Activated CD4-positive, alpha-beta T cell treated with anti-CD3 and anti-CD28 coated beads, Interleukin-2, Interleukin-6, amounts not matched to agents 100 ng/mL and 50 ng/mL, durations not matched to agents 16 hours and 8 hours (primary cell): ENCODE results near the gene TLX2.

ENCODE experiments used
- DNase-seq: peaks from one replicate; pipeline ENCODE4 v3.0.0-alpha.2; 2020

The TLX2 gene

DNA sequence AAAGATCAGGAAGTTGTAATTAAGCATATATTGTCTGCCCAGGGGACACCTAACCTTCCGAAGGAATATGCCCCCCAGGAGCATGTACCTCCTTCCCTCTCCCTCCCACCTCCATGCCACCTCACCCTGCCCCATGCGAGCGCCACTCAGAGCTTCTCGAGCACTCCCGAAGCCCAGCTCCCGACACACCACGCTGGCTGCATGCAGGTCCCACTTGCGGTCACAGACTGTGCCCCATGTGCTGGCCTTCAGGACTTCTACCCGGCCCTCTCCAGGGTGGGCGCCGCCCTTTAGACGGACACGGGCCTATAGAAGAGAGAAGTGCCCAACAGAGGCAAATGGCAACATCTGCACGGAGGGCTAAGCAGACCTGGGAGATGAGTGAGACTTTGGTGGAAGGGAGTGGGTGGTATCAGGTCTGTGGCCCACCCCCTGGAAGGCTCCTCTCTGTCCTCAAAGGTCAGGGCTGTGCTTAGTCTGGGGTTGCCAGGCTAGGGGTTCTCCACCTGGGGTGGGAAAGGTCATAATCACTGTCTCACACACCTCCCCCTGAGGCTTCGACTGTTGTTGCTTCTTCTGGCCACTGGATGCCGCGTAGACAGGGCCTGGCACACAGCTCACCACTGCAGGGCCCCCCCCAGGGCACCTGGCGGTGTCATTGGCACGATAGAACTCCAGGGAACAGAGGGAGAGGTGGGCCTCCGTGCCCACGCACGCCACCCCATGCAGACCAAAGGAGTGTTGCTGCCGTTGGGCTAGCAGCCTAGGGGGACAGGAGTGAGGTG, 22.1 kb downstream of the TLX2 start:
- DNase-seq = no peak

DNA sequence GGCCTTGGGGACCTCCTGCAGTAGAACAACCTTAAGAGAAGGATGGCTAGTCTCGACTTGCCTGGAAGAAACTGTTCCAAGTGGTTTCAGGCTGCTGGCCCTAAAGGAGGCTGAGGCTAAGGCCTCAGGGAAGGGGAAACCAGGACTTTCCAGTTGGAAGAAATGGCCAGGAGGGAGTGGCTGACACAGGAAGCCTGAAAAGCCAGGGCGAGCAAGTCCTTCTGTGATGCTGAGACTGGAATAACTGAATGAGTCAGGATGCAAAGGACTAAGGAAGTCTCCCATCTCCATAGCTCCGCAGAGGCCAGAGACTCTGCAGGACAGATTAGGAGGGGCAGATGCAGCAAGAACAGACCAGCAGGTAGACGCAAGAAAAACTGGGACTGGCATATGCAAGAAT, 22.9 kb downstream of the TLX2 start:
- no peak for DNase-seq

DNA sequence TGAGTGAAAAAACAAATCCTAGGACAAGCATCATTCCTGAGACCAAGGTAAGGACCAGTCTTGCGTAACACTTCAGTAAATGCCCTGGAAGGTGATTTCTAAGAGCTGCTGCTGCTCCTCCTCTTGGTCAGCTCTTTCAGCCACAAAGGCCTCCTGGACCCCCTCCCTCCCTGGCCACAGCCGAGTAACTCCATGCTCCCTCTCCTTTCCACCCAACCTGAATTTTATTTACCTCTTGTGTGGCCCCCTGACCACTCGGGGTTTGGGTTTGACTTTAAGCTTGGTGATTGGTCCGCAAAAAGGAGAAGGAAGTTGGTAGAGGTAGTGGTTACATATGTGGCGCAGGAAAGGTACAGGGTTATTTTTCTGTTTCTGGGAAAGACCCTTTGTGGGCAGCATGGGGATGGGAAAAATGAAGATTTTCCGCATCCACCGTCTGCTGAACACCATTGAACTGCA, 24.7 kb downstream of the TLX2 start:
- no peak for DNase-seq

DNA sequence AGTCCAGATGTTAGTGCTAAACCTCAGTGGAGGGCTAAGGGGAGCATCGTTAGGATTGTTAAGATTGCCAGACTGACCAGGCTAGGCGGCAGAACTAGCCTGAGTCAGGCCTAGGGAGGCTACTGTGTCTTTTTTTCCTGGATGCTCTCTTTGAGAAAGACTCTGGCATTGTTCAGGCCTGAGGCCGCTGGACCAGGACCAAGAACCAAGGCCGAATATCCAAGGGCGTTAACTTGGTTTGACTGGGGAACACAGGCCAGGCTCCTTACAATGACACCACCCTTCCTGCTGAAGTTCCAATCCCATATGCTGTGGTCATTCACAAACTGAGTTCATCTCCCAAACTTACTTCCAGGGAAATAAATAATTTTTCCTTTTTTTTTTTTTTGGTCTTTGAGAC, 26.0 kb downstream of the TLX2 start:
- no peak for DNase-seq

DNA sequence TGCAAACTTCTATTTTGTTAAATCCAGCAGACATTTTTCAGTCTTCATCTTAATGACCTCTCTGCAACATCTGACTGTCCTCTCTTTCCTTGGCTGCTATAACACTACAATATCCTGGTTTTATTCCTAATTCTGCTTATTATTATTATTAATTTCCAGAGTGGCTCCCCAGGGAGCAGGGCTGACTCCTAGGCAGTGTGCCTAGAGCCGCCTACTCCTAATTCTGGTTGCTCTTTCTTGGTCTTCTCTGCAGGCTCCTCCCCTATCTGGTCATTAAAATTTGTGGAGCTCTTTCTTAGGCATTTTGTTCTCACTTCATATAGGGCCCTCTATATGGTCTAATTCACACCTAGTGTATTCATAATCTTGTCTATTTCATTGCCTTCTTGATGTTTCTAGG, 28.7 kb downstream of the TLX2 start:
- no peak for DNase-seq

DNA sequence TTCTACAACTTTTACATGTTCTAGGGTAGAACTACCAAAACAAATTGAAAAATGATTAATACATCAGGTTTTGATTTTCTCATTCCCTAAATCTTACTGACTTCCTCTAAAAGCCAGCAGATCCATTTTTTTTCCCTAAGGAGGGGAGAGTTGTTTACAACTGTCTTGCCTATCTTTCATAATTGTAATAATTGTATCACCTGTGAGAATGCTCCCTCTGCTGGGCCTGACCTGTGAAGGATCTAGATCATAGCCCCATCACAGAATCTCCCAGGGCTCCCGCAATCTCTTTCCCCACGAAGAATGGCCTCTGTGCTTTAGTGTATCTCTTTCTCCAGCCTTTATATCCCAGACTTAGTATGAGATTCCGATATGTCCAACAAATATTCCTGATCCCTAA, 30.4 kb downstream of the TLX2 start:
- DNase-seq = no peak

DNA sequence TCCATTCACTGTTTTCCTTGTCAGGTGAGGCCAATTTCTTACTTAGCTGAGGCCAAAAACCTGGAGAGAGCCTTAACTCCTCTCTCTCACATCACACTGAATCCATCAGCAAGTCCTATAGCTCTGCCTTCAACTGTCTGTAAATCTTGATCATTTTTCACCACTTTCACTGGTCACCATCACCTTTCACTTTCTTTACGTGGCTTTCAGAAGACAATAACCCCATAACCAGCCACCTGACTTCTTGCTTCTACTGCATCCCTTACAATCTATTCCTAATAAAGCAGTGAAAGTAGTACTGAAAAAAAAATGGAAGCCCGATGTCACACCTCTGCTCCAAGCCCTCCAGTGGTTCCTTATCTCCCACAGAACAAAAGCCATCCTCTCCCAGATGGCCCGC, 31.8 kb downstream of the TLX2 start:
- no peak for DNase-seq

DNA sequence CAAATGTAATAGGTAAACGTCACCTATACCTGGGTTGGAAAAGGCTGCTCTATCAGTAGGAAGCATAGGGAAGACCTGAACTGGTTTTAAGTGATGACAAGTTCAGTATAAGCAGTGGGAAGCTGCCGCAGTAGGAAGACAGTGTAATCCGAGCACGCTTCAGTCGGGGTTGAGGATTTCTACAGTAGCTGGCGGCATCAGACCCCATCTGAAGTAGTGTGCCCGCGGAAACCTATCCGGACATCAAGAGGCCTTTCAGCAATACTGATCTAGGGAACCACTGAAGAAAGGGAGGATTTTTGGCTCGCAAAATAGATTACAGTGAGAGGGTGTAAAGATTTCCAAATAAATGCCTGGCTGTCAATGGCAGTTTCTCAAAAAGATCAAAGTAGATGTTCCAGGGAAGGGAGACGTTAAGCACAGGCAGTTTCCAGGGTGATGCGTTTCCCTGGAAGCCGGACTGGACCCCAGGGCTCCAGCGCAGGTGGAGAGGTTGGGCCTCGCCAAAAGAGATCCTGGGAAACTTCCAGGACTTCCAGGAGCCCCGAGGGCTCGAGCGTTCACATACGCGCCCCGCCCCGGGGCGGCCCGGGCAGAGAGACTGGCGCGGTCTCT, 34.1 kb downstream of the TLX2 start:
- no peak for DNase-seq

DNA sequence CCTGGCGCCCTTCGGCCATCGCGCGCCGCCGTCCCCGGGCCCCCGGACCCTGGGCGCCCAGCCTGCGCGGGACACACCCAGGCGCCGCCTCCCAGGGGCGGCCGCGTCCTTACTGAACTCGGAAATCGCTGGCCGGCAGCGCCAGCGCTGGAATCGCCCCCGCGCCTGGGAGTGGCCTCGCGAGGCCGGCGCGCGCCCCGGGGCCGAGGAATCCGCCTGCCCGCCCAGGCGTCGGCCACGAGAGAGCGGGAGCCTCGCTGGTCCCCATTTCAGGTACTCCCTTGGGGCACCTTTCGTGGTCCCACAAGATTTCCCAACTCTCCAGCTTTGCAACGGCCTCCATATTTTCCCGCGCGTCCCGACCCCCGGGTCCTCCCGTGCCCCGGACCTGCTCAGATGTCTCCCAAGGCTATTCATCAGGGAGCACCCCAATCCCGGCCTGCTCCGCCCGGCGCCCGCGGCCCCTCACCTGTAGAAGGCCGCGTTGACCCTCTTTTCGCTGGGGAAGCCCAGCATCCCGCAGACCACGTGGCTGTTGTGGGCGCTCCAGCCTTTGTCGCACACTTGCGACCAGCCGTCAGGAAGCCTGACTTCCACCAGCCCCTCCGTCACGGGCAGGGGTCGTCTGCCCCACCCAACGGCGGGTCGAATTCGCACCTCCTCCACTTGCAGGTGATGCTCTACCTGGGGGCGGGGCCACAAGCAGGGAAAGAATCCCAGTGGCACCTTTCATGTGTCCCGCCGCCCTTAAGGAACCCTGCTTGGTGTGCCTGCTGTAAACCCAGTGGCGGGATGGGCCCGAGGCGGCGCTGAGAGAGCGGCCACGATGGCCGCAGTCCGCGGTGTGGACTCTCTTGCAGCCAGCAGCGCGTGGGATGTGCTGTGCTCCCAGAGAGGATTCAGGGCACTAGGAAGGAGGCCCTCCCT, 34.9 kb downstream of the TLX2 start:
- no peak for DNase-seq

DNA sequence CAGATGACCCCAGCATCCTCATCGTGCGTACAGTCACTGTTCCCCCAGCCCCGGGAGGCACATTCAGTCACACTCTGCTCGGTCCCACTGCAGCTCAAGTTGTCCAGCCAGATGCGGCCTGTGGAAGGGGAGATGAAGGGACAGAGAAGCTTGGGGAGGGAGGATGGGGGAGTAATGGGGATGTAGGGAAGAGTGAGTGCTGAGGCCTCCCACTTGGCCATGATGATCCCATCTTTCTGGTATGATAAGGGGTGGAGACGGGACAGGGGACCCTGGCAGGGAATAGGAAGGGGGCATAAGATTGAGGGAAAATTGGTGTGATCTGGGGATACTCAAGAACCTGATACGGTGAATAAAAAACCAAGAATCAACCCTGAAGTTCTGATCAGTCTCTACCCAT, 36.0 kb downstream of the TLX2 start:
- DNase-seq = no peak

DNA sequence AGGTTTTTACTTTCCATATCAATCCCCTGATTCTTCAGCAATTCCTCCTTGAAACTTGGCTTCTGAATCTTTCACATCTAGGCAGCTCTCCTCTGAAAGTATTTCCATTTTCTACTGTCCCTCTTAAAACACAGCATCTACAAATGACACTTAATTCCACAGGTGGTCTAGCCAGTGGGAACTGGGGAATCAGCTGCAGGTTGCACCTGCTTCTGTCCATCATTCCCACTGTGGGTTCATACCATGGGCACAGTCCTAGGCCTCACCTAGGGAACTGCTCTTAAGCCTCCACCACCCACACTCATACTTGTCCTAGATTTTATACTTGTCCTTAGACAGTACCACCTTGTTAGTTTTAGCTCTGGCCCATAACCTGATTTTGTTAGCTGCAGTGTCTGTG, 37.3 kb downstream of the TLX2 start:
- DNase-seq = no peak

DNA sequence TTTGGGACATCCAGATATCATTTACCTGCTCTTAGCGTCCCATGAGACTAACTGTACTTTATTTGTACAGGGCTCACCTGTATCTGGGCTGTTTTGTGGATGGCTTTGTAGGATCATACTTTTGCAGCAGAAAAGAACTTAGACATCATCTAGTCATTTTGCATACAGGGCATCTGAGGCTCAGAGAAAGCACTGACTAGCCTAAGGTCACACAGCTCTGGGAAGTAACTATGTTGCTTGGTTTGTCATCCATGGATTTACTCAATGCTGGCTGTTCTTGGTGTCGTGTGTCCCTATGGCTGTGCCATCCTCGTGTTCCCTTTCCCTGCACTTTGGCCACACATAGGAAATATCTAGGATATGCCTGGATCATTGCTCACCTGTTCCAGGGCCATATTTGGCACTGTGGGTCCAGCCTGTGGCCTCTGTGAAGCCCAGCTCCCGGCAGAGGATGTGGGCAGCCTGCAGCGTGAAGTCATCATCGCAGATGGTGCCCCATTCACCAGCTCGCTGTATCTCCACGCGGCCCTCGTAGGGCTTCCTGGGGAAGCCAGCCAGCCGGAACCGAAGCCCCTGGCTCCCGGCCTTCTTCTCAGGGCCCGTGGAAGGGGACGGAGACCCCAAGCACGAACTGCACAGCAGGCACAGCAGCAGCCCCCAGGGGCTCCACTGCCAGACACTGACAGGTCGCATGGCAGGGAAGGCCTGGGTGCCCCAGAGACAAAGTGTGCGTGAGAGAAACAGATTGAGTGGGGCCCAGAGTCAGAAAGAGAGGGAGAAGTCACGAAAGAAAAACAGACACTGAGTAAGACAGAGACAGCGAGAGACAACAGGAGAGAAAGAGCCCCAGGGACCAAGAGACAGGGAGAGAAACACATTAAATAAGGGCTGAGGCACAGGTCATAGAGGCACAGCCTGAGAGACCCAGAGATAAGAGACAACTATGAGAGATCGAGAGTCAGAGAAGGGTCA, 38.0 kb downstream of the TLX2 start:
- DNase-seq = no peak

DNA sequence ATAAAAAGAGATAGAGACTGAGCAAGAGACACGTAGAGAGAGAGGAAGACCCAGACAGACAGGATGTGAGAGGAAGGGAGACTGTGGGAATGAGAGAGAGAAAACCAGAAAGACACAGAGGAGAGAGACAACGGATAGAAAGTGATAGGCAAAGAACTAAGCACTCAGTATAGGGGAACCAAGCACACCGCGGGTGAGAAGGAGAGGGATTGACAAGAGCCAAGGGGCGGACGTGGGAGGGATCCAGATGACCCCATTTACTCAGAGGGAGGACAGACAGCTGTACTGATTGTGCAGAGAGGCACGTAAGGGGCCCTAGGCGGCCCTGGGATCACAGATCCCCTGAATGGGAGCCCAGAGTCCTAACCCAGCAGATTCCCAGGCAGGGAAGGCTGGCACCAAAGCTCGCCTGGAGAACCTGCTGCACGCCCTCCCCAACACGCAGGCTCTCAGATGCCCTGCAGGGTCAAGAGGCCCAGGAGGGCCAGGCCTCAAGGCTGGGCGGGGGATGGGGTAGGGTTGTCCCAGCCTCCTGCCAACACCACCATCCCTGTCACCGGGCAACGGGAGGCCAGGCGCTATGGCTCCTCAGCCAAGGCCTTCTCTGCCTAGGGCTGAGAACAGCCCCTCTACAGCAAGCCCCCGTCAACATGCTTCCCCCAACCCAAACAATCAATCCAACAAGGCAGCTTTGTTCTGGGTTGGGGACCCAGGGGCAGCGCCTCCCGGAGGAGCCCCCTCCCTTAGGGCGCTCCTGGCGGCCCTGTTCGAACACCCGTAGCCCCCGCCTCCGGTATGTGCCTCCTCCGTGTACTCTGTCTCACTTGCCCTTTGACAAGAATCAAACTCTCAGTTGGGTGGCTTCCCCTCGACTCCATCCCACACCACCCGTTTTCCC, 38.9 kb downstream of the TLX2 start:
- DNase-seq = no peak

DNA sequence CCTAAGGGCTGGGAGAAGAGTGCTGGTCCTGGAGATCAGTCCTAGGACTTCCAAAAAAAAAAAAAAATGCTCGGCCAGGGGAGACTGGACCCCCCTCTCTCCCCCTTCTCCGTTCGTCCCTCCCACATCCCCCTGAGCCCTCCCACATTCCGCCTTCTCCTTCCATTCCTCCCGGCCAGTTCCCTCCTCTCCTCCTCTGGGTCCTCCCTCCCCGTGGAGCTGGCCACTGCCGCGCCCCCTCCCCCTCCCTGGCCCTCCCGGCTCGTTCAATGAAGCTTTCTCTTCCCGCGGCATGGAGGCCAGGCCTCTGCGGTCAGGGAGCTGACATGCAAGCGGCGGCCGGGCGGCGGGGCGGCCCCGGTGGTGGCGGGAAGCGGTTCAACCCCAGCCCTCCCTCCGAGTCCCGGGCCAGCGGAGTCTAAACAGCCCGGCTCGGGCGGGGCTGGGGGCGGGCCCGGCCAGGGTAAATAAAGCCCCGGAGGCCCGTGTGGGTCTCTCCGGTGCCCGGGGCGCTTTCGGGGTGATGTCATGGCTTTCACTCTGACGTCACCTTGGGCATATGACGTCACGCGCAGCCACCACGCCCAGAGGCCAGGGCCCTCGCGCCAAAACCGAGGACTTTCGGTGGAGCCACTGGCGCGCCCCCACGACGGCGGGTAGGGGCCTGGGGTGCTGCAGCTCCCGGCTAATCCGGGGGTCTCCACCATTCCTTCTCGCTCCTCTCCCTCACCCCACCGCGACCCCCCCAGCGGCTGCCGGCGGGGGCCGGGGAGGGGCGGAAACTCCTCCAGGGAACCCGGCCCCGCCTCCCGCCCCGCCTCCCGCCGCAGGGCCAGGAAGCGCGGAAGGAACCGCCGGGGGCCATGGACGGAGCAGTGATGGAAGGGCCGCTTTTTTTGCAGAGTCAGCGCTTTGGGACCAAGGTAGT, 39.9 kb downstream of the TLX2 start, which contains the start of the genes DOK1 and LOXL3:
DOK1 (plus strand) TSS at position 829 of the 928 bp plus-strand sequence; CDS start at position 864, 35 bp downstream.
LOXL3 (minus strand) TSS at position 51 of the 928 bp plus-strand sequence. CDS start 1,308 bp downstream, outside the sequence.
- peak; percentile 91 for DNase-seq

DNA sequence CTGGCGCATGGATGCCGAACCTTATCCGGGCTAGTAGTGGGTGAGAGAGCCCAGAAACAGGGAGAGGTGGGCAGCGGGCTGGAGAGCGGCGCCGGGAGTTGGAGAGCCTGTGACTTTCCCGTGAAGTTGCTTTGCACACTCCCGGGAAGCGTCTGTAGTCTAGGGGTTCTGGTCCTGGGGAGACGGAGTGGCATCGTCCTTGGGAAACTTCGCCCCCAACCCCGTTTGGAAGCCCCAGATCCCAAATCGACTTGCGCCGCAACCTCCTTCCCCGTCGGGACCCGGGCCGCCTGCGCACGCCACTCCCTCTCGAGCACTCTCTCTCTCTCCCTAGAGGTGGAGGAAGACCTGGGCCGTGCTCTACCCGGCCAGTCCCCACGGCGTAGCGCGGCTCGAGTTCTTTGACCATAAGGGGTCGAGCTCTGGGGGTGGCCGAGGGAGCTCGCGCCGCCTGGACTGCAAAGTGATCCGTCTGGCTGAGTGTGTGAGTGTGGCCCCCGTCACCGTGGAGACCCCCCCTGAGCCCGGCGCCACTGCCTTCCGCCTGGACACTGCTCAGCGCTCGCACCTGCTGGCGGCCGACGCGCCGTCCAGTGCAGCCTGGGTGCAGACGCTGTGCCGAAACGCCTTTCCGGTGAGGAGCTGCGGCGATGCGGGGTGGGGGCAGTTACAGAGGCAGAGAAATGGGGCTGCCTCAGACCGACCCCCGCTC, 40.7 kb downstream of the TLX2 start:
- DNase-seq = peak; percentile 54

DNA sequence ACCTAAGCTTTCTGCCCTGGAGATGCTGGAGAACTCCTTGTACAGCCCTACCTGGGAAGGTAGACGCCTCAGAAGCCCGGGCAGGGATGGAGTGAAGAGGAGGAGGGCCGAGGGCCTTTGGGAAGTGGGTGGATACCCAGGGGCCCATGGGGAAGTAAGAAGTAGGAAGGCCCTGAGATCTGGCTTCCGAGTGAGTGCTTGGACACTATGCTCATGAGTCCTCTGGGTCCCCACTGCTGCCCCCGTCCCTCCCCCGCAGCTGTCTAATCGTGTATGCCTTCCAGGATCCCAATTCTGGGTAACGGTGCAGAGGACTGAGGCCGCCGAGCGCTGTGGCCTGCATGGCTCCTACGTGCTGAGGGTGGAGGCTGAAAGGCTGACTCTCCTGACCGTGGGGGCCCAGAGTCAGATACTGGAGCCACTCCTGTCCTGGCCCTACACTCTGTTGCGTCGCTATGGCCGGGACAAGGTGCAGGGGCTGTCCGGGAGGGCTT, 41.4 kb downstream of the TLX2 start:
- no peak for DNase-seq

DNA sequence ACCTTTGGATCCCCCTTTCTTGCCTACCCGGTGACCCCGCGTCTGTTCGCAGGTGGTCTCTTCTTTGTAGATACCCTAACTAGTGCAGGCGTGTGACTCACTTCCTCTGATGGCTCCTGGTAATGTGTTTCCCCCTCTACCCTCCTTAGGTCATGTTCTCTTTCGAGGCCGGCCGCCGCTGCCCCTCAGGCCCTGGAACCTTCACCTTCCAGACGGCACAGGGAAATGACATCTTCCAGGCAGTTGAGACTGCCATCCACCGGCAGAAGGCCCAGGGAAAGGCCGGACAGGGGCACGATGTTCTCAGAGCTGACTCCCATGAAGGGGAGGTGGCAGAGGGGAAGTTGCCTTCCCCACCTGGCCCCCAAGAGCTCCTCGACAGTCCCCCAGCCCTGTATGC, 41.9 kb downstream of the TLX2 start:
- no peak for DNase-seq

DNA sequence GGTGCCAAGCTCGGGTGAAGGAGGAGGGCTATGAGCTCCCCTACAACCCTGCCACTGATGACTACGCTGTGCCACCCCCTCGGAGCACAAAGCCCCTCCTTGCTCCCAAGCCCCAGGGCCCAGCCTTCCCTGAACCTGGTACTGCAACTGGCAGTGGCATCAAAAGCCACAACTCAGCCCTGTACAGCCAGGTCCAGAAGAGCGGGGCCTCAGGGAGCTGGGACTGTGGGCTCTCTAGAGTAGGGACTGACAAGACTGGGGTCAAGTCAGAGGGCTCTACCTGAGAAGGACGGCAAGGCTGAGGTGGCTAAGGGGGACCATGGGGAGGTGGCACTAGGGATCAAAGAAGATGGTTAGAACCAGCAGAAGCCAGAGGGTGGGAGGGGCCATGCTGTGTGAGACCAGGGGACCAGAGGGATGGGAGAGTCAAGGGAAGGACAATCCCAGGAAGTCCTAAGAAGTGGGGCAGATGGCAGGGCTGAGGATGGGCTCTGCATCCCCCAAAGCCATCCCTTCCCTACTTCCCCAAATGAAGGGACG, 42.7 kb downstream of the TLX2 start:
- no peak for DNase-seq
